Measurements from ENCODE around the gene NDUFAF8.
A peak's percentile ranks its signal among the peaks of the same experiment; 100 is the strongest.
"Not testable (repeated sequence)": the region's sequence is repeated elsewhere in the genome, so short reads cannot be mapped to it uniquely, and the experiment has no call there.

The NDUFAF8 gene

GRCh38 chr17:81222906-81223761 is 16.0 kb upstream of the NDUFAF8 start, which contains the start of gene CEP131:
CEP131 (minus strand) TSS chr17:81222965; CDS start chr17:81220056, 2,909 bp downstream.
- H3K4me3 ChIP-seq (ENCODE audit: low read depth, low read length) = peak within 1 kb of the TSS; percentile 67

GRCh38 chr17:81223762-81224130 is 15.4 kb upstream of the NDUFAF8 start:
- H3K4me3 ChIP-seq (ENCODE audit: low read depth, low read length) = no peak overlapping the region

DNA sequence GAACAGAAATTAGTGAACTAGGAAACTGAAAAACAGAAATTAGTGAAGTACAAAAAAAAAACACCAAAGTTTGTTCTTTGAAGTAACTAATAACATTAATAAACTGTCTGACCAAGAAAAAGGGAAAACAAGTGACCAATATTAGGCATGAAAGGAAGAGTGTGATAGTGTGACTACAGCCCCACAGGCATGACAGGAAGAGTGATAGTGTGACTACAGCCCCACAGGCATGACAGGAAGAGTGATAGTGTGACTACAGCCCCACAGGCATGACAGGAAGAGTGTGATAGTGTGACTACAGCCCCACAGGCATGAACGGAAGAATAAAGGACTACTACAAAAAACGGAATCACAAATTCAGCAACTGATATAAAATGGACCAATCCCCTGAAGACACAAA is 11.5 kb upstream of the NDUFAF8 start:
- not testable (repeated sequence) for H3K4me3 ChIP-seq (ENCODE audit: low read depth, low read length)

DNA sequence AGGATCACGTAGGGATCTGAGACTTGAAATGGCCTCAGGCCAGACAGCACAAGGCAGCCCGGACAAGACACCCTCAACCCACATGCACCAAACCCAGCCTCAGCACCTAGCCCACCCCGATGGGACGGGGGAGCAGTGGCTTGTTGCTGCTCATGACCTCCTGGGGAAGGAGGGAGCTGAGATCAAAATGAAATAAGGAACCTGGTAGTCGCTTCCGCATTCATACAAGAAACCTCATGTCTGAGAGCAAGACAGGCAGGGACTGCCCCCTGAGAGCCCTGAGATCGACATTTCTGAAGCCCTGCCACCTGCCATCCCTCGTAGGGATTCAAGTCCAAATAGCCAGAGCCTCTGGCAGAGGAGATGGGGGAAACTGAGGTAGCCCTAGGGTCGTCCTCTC is 10.7 kb upstream of the NDUFAF8 start:
- H3K4me3 ChIP-seq (ENCODE audit: low read depth, low read length) = no peak overlapping the region

DNA sequence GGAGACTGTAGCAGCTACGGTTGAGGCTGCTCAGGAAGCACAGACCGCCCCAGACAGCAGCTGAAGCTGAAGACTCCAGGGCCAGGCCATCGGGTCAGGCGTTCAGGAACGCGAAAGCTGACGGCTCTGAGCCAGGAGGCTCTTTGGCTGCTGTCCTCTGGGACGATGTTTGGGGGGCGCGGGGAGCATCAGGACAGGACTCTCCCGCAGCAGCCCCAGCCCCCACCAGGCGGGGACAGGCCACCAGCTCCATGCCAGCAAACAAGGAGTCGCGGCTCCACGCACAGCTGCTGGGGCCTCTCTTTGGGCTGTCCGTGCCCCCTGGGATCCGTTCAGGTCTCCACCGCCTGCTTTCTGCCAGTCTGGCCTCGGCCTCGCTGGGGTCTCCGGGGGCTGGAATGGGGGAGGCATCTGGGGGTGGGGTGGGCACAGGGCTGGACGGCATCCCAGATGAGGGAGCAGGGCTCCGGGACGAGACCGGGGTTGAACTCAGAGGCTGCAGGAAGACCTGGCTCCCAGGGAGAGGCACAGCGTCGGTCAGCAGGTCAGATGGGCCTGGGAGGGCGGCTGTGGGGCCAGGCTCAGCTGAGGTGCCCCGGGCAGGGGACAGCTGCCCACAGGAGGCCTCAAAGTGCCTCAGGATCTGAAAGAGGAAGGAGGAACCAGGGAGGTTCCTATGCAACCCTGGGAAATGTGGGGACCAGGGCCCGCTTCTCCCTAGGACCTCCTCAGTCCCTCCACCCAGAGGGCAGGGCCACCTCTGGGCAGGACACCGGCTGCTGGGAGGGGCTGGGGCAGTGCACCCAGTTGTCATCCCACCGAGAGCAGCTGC is 10.1 kb upstream of the NDUFAF8 start:
- H3K4me3 ChIP-seq (ENCODE audit: low read depth, low read length) = no peak overlapping the region

- H3K4me3 ChIP-seq (ENCODE audit: low read depth, low read length) = no peak overlapping the region
Measured at GRCh38 chr17:81229666-81229920, 9.5 kb upstream of the NDUFAF8 start.

DNA sequence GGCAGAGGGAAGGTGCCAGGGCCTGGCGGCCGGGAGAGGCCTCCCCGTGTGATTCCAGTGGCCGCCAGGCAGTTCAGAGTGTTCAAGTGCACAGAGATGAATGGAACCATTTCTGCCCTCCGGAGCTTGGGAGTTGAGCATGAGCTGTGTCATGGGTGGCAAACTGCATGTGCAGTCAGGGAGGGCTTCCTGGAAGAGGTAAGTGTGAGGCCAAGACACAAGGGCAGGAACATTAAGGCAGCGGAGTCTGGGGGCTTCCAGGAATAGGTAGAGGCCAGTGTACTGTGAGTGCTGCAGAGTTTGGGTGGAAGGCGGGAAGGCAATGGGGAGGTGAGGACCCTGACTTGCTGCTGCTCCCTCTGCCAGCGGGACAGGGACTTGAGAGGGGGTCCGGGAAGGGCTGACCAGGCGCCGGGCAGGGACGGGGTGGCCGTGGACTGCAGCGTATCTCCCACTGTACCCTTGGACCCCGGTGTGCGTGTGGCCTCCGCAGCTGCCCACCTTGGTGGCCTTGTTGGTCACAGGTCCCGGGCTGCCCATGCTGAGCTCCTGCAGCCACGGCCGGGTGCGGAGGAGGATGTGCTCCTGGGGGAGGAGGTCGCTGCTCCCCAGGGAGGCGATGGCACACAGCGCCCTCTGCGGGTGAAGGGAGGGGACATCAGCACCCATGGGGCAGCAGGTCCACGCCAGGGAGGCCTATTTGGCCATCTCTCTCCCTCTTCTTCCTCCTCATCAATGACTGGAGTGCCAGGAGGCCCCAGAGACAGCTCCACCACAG is 8.9 kb upstream of the NDUFAF8 start:
- H3K4me3 ChIP-seq (ENCODE audit: low read depth, low read length) = no peak overlapping the region

GRCh38 chr17:81231121-81231645 is 7.9 kb upstream of the NDUFAF8 start:
- no peak overlapping the region for H3K4me3 ChIP-seq (ENCODE audit: low read depth, low read length)

- no peak overlapping the region for H3K4me3 ChIP-seq (ENCODE audit: low read depth, low read length)
Measured at GRCh38 chr17:81231766-81232581, 7.1 kb upstream of the NDUFAF8 start.

DNA sequence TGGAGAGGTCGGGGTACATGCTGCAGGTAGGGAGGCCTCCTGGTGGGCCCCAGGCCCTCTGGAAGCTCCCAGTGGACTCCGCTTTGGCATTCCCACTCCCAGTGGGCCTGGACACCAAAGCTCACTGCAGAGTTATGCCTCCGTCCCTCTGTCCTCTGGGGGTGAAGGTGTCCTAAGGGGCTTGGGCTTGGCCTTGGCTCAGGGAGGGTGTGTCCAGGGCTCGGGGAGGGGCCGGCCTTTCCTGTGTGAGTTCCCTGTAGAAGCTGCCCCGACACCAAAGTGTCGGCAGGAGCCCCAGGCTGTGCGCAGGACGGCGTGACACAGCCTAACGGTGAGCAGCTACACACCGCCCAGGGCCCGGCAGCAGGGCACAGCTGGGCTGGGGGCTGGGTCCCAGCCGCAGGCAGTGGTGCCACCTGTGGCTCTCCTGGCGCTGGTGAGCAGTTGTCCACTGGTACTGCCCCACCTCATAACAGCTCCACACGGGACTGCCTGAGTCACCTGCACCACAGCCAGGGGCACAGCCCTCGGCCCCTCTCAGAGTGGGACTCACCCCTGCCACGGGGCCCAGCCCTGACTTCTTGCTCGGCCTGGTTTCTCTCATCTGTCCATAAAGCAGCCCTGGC is 6.4 kb upstream of the NDUFAF8 start:
- no peak overlapping the region for H3K4me3 ChIP-seq (ENCODE audit: low read depth, low read length)

GRCh38 chr17:81233316-81233715 is 5.8 kb upstream of the NDUFAF8 start:
- no peak overlapping the region for H3K4me3 ChIP-seq (ENCODE audit: low read depth, low read length)

DNA sequence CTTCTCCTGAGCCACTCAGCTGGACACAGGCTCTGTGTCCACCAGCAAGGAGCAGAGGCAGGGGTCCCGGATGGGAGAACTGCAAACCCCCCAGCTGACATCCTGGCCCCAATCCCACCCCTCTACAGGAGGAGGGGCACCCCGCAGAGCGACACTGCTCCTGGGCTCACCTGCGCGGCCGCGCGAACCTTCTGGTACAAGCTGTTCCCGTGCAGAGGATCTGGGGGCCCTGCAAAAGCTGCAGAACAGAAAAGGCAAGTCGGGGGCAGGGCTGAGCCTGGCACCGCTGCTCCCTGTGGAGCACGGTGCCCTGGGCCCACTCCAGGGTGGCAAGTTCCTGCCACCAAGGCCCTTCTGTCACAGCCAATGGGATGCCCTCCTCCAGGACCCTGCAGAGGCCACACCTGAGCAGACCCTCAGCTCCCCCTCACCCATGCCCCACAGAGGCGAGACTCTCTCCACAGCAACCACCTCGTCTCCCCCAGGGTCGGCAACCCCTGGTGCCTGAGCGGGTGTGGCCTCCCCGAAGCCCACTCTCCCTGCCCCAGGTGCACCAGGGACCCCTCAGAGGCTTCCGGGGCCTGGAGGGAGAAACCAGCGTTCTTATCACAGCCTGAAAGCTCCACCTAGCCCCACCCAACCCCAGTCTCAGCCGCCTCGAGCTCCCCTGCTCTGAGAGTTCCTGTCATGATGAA is 5.2 kb upstream of the NDUFAF8 start:
- no peak overlapping the region for H3K4me3 ChIP-seq (ENCODE audit: low read depth, low read length)

- no peak overlapping the region for H3K4me3 ChIP-seq (ENCODE audit: low read depth, low read length)
Measured at GRCh38 chr17:81234506-81234855, 4.6 kb upstream of the NDUFAF8 start.

DNA sequence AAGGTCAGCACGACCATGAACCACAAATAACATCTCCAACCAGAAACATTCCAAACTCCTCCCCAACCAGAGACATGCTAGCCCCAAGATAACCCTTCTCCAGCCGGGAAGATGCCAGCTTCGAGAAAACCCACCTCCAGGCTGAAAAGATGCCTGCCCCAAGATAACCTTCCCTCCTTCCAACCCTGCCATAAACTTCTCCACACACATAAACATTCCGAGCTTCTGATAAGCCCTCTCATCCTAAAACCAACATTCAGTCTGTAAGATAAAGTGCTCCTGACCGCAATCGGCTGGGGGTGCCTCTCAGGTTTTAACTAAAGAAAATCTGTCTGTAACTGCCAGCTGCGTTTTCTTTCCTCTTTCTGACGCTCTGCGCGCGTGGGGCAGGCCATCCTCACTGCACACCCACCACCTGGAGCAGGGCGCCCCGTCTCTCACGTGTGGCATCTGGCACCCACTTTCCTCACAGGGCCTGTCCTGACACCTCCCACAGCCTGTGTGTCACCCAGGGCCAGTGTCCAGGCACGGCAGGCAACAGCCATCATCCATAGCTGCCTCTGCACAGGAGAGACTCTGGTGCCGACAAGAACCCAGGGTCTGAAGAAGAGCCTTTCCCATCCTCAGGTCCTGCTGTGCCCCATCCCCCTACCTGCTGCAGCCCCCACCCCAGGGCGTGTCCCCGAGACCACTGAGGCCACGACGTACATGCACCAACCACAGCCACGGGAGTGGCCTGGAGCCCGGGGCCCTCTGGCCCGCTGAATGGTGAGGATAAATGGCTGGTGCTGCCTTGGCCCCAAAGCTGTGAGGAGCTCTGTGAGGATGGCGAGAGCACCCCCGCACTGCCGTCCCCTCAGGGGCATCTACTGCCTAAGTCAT is 3.9 kb upstream of the NDUFAF8 start:
- no peak overlapping the region for H3K4me3 ChIP-seq (ENCODE audit: low read depth, low read length)

DNA sequence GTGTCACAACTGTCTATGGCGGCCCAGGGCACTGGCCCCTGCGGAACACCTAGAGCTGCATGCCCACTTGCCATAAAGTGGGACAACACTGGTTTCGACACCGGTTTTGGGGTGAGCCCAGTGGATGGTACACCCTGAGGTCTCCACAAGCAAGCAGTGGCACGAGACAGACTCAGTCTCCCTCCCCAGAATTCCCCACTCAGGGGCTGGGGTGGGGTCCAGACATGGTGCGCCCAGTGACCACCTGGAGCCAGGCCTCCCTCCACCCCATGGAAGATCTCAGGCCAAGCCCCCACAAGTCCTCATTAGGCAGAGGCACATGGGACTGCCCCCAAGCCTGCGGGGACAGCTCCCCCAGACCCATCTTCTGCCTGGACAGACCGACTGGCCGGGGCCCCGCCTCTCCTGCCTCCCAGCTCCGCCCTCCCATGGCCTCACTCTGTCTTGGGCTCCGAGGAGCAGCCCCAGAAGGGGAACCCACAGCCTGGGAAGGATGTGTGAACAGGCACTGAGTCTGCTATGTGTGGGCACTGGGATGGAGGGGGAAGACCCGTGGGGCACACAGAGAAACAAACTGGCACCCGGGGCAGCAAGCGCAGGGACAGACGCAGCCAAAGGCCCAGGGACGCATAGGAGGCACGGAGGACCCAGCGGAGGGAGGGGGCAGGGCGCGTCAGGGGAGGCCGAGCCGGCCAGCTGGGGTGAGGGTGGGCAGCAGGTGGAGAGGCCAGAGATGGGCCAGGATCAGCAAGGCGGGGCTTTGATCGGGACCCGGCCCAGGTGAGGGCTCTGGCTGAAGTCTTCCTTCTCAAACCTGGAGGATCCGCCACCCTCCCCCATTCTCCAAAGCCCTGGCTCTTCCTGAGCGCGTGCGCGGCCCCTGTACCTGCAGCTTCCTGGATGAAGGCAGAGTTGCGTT is 3.0 kb upstream of the NDUFAF8 start:
- no peak overlapping the region for H3K4me3 ChIP-seq (ENCODE audit: low read depth, low read length)

DNA sequence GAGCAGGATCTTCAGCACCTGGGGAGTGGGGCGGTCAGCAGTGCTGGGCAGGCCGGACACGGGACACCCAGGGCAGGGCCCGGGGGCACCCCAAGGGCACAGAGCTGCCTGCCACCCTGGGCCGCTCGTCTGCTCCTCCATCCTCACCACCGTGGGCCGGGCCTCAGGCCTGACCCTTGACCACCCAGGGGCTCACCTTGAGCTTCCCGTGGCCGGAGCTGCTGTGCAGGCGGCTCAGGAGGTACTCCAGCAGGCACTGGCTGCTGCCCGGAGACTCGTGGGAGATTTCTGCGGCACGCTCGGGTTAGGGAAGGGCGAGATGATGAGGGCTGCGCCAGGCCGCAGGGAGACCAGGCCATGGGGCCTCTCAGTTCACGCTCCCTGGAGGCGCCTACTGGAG is 2.3 kb upstream of the NDUFAF8 start:
- no peak overlapping the region for H3K4me3 ChIP-seq (ENCODE audit: low read depth, low read length)
